HEK293 (cell line): Measurements from ENCODE around the gene PIK3C2G.

Experiments
- CTCF ChIA-PET: fragments of 350-600 bp; formaldehyde crosslinking; extraction: SDS; loops from one replicate; lab custom pipeline; 2021; ENCODE audit warnings: antibody characterized with exemption; lab: Yijun Ruan, JAX
- POLR2A ChIA-PET: fragments of 300-600 bp; formaldehyde crosslinking; extraction: SDS; loops from one replicate; lab custom pipeline; 2020; ENCODE audit warnings: antibody characterized with exemption, inconsistent platforms; lab: Yijun Ruan, JAX
- H3K27ac ChIP-seq: fragments of 200-500 bp; sonication (Bioruptor generic); 2 replicates; pipeline ENCODE4 v1.5.1; 2014; ENCODE audit warnings: low read depth, low read length, control low read depth, inconsistent platforms; ENCODE audit errors: extremely low read depth
- H3K36me3 ChIP-seq, 2 experiments: fragments of 200-500 bp in 1 of 2; sonication (Bioruptor generic) in 1 of 2; 1 replicate in 1 of 2; 2 replicates in 1 of 2; pipeline ENCODE4 v1.5.1; 2014 to 2017; ENCODE audit warnings: inconsistent platforms in 2 of 2, low read length in 2 of 2; ENCODE audit not compliant: control insufficient read depth in 2 of 2, insufficient read depth in 1 of 2
- H3K4me1 ChIP-seq: fragments of 200-500 bp; sonication (Bioruptor generic); 2 replicates; pipeline ENCODE4 v1.5.1; 2014; ENCODE audit warnings: mild to moderate bottlenecking, low read length, inconsistent platforms; ENCODE audit not compliant: control insufficient read depth, insufficient read depth
- H3K4me3 ChIP-seq: 2 replicates; pipeline ENCODE4 v1.5.1; 2011; ENCODE audit warnings: low read depth, mild to moderate bottlenecking, control low read depth, low read length, moderate library complexity
- H3K9me3 ChIP-seq: fragments of 200-500 bp; sonication (Bioruptor generic); 2 replicates; pipeline ENCODE4 v1.5.1; 2014; ENCODE audit warnings: low read depth, low read length, inconsistent platforms; ENCODE audit not compliant: control insufficient read depth, insufficient read depth
- GFI1B ChIP-seq: fragments of 450-650 bp; formaldehyde crosslinking; IDR thresholded peaks from 2 replicates; pipeline ENCODE4 v1.5.1; 2016; ENCODE audit warnings: missing biosample characterization, missing genetic modification characterization
- GLI4 ChIP-seq: fragments of 450-650 bp; formaldehyde crosslinking; IDR thresholded peaks from 2 replicates; pipeline ENCODE4 v1.5.1; 2016; ENCODE audit warnings: missing biosample characterization, missing genetic modification characterization
- IKZF3 ChIP-seq: fragments of 450-650 bp; IDR thresholded peaks from 2 replicates; pipeline ENCODE4 v1.5.0; 2018; ENCODE audit warnings: missing biosample characterization, mild to moderate bottlenecking, missing genetic modification characterization, moderate library complexity
- MZF1 ChIP-seq: fragments of 450-650 bp; formaldehyde crosslinking; IDR thresholded peaks from 2 replicates; pipeline ENCODE4 v1.5.1; 2017; ENCODE audit warnings: missing biosample characterization, missing genetic modification characterization, borderline replicate concordance
- RBAK ChIP-seq: fragments of 450-650 bp; formaldehyde crosslinking; IDR thresholded peaks from 2 replicates; pipeline ENCODE4 v1.5.1; 2016; ENCODE audit warnings: missing biosample characterization, missing genetic modification characterization
- SCRT2 ChIP-seq: fragments of 450-650 bp; formaldehyde crosslinking; IDR thresholded peaks from 2 replicates; pipeline ENCODE4 v1.5.1; 2016; ENCODE audit warnings: missing biosample characterization, missing genetic modification characterization
- ZBTB17 ChIP-seq: fragments of 450-650 bp; formaldehyde crosslinking; IDR thresholded peaks from 2 replicates; pipeline ENCODE4 v1.5.1; 2016; ENCODE audit warnings: missing biosample characterization, missing genetic modification characterization
- ZBTB21 ChIP-seq: fragments of 450-650 bp; formaldehyde crosslinking; IDR thresholded peaks from 2 replicates; pipeline ENCODE4 v1.5.1; 2017; ENCODE audit warnings: missing biosample characterization, missing genetic modification characterization
- ZBTB48 ChIP-seq: fragments of 450-650 bp; formaldehyde crosslinking; IDR thresholded peaks from 2 replicates; pipeline ENCODE4 v1.5.1; 2016; ENCODE audit warnings: missing biosample characterization, missing genetic modification characterization
- ZBTB6 ChIP-seq: fragments of 450-650 bp; formaldehyde crosslinking; IDR thresholded peaks from 2 replicates; pipeline ENCODE4 v1.5.1; 2017; ENCODE audit warnings: missing biosample characterization, missing genetic modification characterization
- ZNF10 ChIP-seq: fragments of 450-650 bp; formaldehyde crosslinking; IDR thresholded peaks from 2 replicates; pipeline ENCODE4 v1.5.1; 2017; ENCODE audit warnings: missing biosample characterization, missing genetic modification characterization
- ZNF112 ChIP-seq: fragments of 450-650 bp; formaldehyde crosslinking; IDR thresholded peaks from 2 replicates; pipeline ENCODE4 v1.5.0; 2017; ENCODE audit warnings: missing biosample characterization, missing genetic modification characterization
- ZNF133 ChIP-seq: fragments of 450-650 bp; formaldehyde crosslinking; IDR thresholded peaks from 2 replicates; pipeline ENCODE4 v1.5.1; 2016; ENCODE audit warnings: missing biosample characterization, missing genetic modification characterization
- ZNF138 ChIP-seq: fragments of 450-650 bp; formaldehyde crosslinking; IDR thresholded peaks from 2 replicates; pipeline ENCODE4 v1.5.1; 2016; ENCODE audit warnings: missing biosample characterization, missing genetic modification characterization, borderline replicate concordance
- ZNF169 ChIP-seq: fragments of 450-650 bp; formaldehyde crosslinking; IDR thresholded peaks from 2 replicates; pipeline ENCODE4 v1.5.1; 2016; ENCODE audit warnings: missing biosample characterization, missing genetic modification characterization
- ZNF184 ChIP-seq: fragments of 450-650 bp; IDR thresholded peaks from 2 replicates; pipeline ENCODE4 v1.5.1; 2018; ENCODE audit warnings: missing biosample characterization, mild to moderate bottlenecking, missing genetic modification characterization
- ZNF23 ChIP-seq: fragments of 450-650 bp; formaldehyde crosslinking; IDR thresholded peaks from 2 replicates; pipeline ENCODE4 v1.5.1; 2016; ENCODE audit warnings: missing biosample characterization, missing genetic modification characterization, borderline replicate concordance
- ZNF404 ChIP-seq: fragments of 450-650 bp; formaldehyde crosslinking; IDR thresholded peaks from 2 replicates; pipeline ENCODE4 v1.5.1; 2017; ENCODE audit warnings: missing biosample characterization, missing genetic modification characterization
- ZNF433 ChIP-seq: fragments of 450-650 bp; formaldehyde crosslinking; IDR thresholded peaks from 2 replicates; pipeline ENCODE4 v1.5.1; 2016; ENCODE audit warnings: missing biosample characterization, missing genetic modification characterization, low read depth
- ZNF560 ChIP-seq: fragments of 450-650 bp; formaldehyde crosslinking; IDR thresholded peaks from 2 replicates; pipeline ENCODE4 v1.5.1; 2017; ENCODE audit warnings: missing biosample characterization, missing genetic modification characterization, borderline replicate concordance
- ZNF654 ChIP-seq: fragments of 450-650 bp; formaldehyde crosslinking; IDR thresholded peaks from 2 replicates; pipeline ENCODE4 v1.5.1; 2016; ENCODE audit warnings: low read depth, missing biosample characterization, missing genetic modification characterization
- ZNF76 ChIP-seq: fragments of 450-650 bp; formaldehyde crosslinking; IDR thresholded peaks from 2 replicates; pipeline ENCODE4; 2016; ENCODE audit warnings: low read depth, missing biosample characterization, missing genetic modification characterization, borderline replicate concordance
- ZNF830 ChIP-seq: fragments of 450-650 bp; IDR thresholded peaks from 2 replicates; pipeline ENCODE4 v1.5.0; 2018; ENCODE audit warnings: missing biosample characterization, missing genetic modification characterization, low read depth, mild to moderate bottlenecking, moderate library complexity
- TF ChIP-seq, protein P1 (sequence below): fragments of 450-650 bp; formaldehyde crosslinking; IDR thresholded peaks from 2 replicates; pipeline ENCODE4 v1.5.1; 2016; ENCODE audit warnings: missing biosample characterization, missing genetic modification characterization
- TF ChIP-seq, protein P2 (sequence below): fragments of 450-650 bp; formaldehyde crosslinking; IDR thresholded peaks from 2 replicates; pipeline ENCODE4 v1.5.1; 2016; ENCODE audit warnings: missing biosample characterization, missing genetic modification characterization
- TF ChIP-seq, protein P3 (sequence below): fragments of 450-650 bp; formaldehyde crosslinking; IDR thresholded peaks from 2 replicates; pipeline ENCODE4 v1.5.1; 2016; ENCODE audit warnings: missing biosample characterization, missing genetic modification characterization
- TF ChIP-seq, protein P4 (sequence below): fragments of 450-650 bp; formaldehyde crosslinking; IDR thresholded peaks from 2 replicates; pipeline ENCODE4 v1.5.1; 2016; ENCODE audit warnings: missing biosample characterization, missing genetic modification characterization

PIK3C2G gene

DNA sequence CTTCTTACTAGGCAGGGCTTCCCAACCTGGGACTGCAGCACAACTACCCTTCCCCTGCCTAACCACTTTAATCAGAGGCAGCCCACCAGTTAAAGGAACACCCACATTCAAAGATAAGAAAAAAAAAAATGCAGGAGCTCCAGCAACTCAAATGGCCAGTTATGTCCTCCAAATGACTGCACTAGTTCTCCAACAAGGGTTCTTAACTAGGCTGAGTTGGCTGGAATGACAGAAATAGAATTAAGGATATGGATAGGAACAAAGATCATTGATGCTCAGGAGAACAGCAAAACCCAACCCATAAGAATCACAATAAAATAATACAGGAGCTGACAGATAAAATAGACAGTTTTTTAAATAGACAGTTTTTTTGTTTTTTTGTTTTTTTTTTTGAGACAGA is 322.3 kb downstream of the PIK3C2G start (continued):
- TF ChIP-seq, protein P1, sequence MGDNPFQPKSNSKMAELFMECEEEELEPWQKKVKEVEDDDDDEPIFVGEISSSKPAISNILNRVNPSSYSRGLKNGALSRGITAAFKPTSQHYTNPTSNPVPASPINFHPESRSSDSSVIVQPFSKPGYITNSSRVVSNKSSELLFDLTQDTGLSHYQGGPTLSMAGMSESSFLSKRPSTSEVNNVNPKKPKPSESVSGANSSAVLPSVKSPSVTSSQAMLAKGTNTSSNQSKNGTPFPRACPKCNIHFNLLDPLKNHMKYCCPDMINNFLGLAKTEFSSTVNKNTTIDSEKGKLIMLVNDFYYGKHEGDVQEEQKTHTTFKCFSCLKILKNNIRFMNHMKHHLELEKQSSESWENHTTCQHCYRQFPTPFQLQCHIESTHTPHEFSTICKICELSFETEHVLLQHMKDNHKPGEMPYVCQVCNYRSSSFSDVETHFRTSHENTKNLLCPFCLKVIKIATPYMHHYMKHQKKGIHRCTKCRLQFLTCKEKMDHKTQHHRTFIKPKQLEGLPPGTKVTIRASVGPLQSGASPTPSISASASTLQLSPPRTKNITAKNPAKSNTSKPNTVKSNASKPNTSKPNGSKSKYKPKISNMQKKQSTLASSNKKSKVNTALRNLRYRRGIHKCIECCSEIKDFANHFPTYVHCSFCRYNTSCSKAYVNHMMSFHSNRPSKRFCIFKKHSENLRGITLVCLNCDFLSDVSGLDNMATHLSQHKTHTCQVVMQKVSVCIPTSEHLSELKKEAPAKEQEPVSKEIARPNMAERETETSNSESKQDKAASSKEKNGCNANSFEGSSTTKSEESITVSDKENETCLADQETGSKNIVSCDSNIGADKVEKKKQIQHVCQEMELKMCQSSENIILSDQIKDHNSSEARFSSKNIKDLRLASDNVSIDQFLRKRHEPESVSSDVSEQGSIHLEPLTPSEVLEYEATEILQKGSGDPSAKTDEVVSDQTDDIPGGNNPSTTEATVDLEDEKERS = no peak
- peak; percentile 100 for TF ChIP-seq ZNF433 (tag by site-specific recombination)
- no peak for TF ChIP-seq GLI4 (tag by site-specific recombination)
- no peak for TF ChIP-seq RBAK (tag by site-specific recombination)
- no peak for TF ChIP-seq ZNF830
- no peak for TF ChIP-seq ZNF133 (tag by site-specific recombination)
- TF ChIP-seq ZNF184 (tag by site-specific recombination) = no peak

- CTCF ChIA-PET = no interaction called here
- TF ChIP-seq ZBTB17 (tag by site-specific recombination) (no peak), ZNF138 (tag by site-specific recombination) (no peak), ZNF10 (tag by site-specific recombination) (no peak), IKZF3 (tag by site-specific recombination) (no peak), ZNF76 (no peak), ZNF654 (tag by site-specific recombination) (no peak), ZNF169 (no peak), GFI1B (tag by site-specific recombination) (no peak), ZNF404 (no peak), ZNF23 (tag by site-specific recombination) (no peak), ZBTB21 (no peak), ZBTB6 (tag by site-specific recombination) (no peak), ZNF112 (tag by site-specific recombination) (no peak), ZNF560 (tag by site-specific recombination) (no peak), MZF1 (tag by site-specific recombination) (no peak), ZBTB48 (tag by site-specific recombination) (no peak), SCRT2 (tag by site-specific recombination) (no peak)
- TF ChIP-seq, protein P2, sequence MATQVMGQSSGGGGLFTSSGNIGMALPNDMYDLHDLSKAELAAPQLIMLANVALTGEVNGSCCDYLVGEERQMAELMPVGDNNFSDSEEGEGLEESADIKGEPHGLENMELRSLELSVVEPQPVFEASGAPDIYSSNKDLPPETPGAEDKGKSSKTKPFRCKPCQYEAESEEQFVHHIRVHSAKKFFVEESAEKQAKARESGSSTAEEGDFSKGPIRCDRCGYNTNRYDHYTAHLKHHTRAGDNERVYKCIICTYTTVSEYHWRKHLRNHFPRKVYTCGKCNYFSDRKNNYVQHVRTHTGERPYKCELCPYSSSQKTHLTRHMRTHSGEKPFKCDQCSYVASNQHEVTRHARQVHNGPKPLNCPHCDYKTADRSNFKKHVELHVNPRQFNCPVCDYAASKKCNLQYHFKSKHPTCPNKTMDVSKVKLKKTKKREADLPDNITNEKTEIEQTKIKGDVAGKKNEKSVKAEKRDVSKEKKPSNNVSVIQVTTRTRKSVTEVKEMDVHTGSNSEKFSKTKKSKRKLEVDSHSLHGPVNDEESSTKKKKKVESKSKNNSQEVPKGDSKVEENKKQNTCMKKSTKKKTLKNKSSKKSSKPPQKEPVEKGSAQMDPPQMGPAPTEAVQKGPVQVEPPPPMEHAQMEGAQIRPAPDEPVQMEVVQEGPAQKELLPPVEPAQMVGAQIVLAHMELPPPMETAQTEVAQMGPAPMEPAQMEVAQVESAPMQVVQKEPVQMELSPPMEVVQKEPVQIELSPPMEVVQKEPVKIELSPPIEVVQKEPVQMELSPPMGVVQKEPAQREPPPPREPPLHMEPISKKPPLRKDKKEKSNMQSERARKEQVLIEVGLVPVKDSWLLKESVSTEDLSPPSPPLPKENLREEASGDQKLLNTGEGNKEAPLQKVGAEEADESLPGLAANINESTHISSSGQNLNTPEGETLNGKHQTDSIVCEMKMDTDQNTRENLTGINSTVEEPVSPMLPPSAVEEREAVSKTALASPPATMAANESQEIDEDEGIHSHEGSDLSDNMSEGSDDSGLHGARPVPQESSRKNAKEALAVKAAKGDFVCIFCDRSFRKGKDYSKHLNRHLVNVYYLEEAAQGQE = no peak
- TF ChIP-seq, protein P3, sequence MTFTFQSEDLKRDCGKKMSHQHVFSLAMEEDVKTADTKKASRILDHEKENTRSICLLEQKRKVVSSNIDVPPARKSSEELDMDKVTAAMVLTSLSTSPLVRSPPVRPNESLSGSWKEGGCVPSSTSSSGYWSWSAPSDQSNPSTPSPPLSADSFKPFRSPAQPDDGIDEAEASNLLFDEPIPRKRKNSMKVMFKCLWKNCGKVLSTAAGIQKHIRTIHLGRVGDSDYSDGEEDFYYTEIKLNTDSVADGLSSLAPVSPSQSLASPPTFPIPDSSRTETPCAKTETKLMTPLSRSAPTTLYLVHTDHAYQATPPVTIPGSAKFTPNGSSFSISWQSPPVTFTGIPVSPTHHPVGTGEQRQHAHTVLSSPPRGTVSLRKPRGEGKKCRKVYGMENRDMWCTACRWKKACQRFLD = no peak
- TF ChIP-seq, protein P4, sequence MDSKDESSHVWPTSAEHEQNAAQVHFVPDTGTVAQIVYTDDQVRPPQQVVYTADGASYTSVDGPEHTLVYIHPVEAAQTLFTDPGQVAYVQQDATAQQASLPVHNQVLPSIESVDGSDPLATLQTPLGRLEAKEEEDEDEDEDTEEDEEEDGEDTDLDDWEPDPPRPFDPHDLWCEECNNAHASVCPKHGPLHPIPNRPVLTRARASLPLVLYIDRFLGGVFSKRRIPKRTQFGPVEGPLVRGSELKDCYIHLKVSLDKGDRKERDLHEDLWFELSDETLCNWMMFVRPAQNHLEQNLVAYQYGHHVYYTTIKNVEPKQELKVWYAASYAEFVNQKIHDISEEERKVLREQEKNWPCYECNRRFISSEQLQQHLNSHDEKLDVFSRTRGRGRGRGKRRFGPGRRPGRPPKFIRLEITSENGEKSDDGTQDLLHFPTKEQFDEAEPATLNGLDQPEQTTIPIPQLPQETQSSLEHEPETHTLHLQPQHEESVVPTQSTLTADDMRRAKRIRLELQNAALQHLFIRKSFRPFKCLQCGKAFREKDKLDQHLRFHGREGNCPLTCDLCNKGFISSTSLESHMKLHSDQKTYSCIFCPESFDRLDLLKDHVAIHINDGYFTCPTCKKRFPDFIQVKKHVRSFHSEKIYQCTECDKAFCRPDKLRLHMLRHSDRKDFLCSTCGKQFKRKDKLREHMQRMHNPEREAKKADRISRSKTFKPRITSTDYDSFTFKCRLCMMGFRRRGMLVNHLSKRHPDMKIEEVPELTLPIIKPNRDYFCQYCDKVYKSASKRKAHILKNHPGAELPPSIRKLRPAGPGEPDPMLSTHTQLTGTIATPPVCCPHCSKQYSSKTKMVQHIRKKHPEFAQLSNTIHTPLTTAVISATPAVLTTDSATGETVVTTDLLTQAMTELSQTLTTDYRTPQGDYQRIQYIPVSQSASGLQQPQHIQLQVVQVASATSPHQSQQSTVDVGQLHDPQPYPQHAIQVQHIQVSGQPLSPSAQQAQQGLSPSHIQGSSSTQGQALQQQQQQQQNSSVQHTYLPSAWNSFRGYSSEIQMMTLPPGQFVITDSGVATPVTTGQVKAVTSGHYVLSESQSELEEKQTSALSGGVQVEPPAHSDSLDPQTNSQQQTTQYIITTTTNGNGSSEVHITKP = no peak
- H3K4me3 ChIP-seq = no peak overlapping the region
- POLR2A ChIA-PET = no interaction called here
- H3K27ac ChIP-seq = no peak overlapping the region
- H3K4me1 ChIP-seq = no peaks in the 10 kb centered on the region
- H3K36me3 ChIP-seq = no peaks in the 10 kb centered on the region
- H3K9me3 ChIP-seq = no peaks in the 10 kb centered on the region
Observed at GRCh38 chr12:18586581-18586980, 325.3 kb downstream of the PIK3C2G start.
